ENCODE measurements around the gene CACNA1I.

CACNA1I gene

GRCh38 chr22:39563571-39564428, 6.8 kb upstream of the CACNA1I start:
- in situ Hi-C loops (cut with MboI; ENCODE audit: low sequenced_read_pairs), result no loop called here

GRCh38 chr22:39565414-39565944, 5.1 kb upstream of the CACNA1I start:
- in situ Hi-C loops (cut with MboI; ENCODE audit: low sequenced_read_pairs), result no loop called here

GRCh38 chr22:39567135-39567946, 3.2 kb upstream of the CACNA1I start:
- in situ Hi-C loops (cut with MboI; ENCODE audit: low sequenced_read_pairs), result no loop called here

GRCh38 chr22:39568278-39568981, 2.1 kb upstream of the CACNA1I start:
- in situ Hi-C loops (cut with MboI; ENCODE audit: low sequenced_read_pairs), result no loop called here

GRCh38 chr22:39569066-39569465, 1.5 kb upstream of the CACNA1I start:
- in situ Hi-C loops (cut with MboI; ENCODE audit: low sequenced_read_pairs), result no loop called here

GRCh38 chr22:39570226-39570625, 327 bp upstream of the CACNA1I start:
- in situ Hi-C loops (cut with MboI; ENCODE audit: low sequenced_read_pairs), result no loop called here

- in situ Hi-C loops (cut with MboI; ENCODE audit: low sequenced_read_pairs), result no loop called here
Measured at GRCh38 chr22:39571538-39571937, 985 bp downstream of the CACNA1I start.

GRCh38 chr22:39574779-39575551, 4.4 kb downstream of the CACNA1I start:
- in situ Hi-C loops (cut with MboI; ENCODE audit: low sequenced_read_pairs), result no loop called here

GRCh38 chr22:39575552-39575825, 4.9 kb downstream of the CACNA1I start:
- in situ Hi-C loops (cut with MboI; ENCODE audit: low sequenced_read_pairs), result no loop called here

GRCh38 chr22:39576027-39576426, 5.5 kb downstream of the CACNA1I start:
- in situ Hi-C loops (cut with MboI; ENCODE audit: low sequenced_read_pairs), result no loop called here

GRCh38 chr22:39577366-39577765, 6.8 kb downstream of the CACNA1I start:
- in situ Hi-C loops (cut with MboI; ENCODE audit: low sequenced_read_pairs), result no loop called here

- in situ Hi-C loops (cut with MboI; ENCODE audit: low sequenced_read_pairs), result no loop called here
Measured at GRCh38 chr22:39577900-39578299, 7.3 kb downstream of the CACNA1I start.

- in situ Hi-C loops (cut with MboI; ENCODE audit: low sequenced_read_pairs), result no loop called here
Measured at GRCh38 chr22:39580006-39580441, 9.5 kb downstream of the CACNA1I start.

GRCh38 chr22:39580795-39581194, 10.2 kb downstream of the CACNA1I start:
- in situ Hi-C loops (cut with MboI; ENCODE audit: low sequenced_read_pairs), result no loop called here

- in situ Hi-C loops (cut with MboI; ENCODE audit: low sequenced_read_pairs), result no loop called here
Measured at GRCh38 chr22:39581303-39581702, 10.8 kb downstream of the CACNA1I start.

GRCh38 chr22:39583066-39583667, 12.6 kb downstream of the CACNA1I start:
- in situ Hi-C loops (cut with MboI; ENCODE audit: low sequenced_read_pairs), result no loop called here

GRCh38 chr22:39589875-39590274, 19.3 kb downstream of the CACNA1I start:
- in situ Hi-C loops (cut with MboI; ENCODE audit: low sequenced_read_pairs), result no loop called here

- in situ Hi-C loops (cut with MboI; ENCODE audit: low sequenced_read_pairs), result no loop called here
Measured at GRCh38 chr22:39592081-39593065, 21.8 kb downstream of the CACNA1I start.

Data from HL-60/S4 treated with retinoic acid at 250 ng/mL for 4 days and 3 days (cell line).